H1 (cell line): ENCODE data around the gene FOLR1. TPM values are rescaled to one million over a fixed set of nuclear protein-coding genes. Genes with fewer than 3 reads are reported as not detected.

Experiments used
- CTCF ChIA-PET: fragments of 300-600 bp; sonication (Branson Sonifier 250); formaldehyde crosslinking; loops from one replicate; lab custom pipeline; 2021; ENCODE audit not compliant: partially characterized antibody; lab: Charles Lee
- POLR2A ChIA-PET: fragments of 300-600 bp; sonication (Branson Sonifier 250); formaldehyde crosslinking; loops from one replicate; lab custom pipeline; 2021; ENCODE audit warnings: inconsistent platforms; ENCODE audit not compliant: partially characterized antibody; lab: Charles Lee
- DNase-seq, 2 experiments: peaks; one replicate each; pipeline versions ENCODE4 v3.0.0 to v3.0.0-alpha.2; 2010 to 2022; ENCODE audit warnings: low spot score in 2 of 2, low read depth in 1 of 2, mixed read lengths in 1 of 2
- FAIRE-seq: peaks from 2 replicates; lab custom pipeline; 2011; peaks lifted over from hg19 to GRCh38; lab: Jason Lieb, UNC
- H2AFZ ChIP-seq: 2 replicates; pipeline ENCODE4 v1.8.1; 2012; ENCODE audit warnings: low read length, inconsistent platforms
- H2AK5ac ChIP-seq: 2 replicates; pipeline ENCODE4 v1.6.1; 2013; ENCODE audit warnings: low read depth, low read length
- H2BK120ac ChIP-seq: replicated peaks from 2 replicates; pipeline ENCODE3; 2013; ENCODE audit warnings: low read depth, low read length, inconsistent platforms
- H2BK12ac ChIP-seq: 2 replicates; pipeline ENCODE4 v1.6.1; 2013; ENCODE audit warnings: low read depth, low read length
- H2BK15ac ChIP-seq: 2 replicates; pipeline ENCODE4 v1.6.1; 2013; ENCODE audit warnings: low read length
- H2BK20ac ChIP-seq: 2 replicates; pipeline ENCODE4 v1.6.1; 2013; ENCODE audit warnings: low read length
- H2BK5ac ChIP-seq: 2 replicates; pipeline ENCODE4 v1.6.1; 2013; ENCODE audit warnings: low read depth, low read length
- H3K14ac ChIP-seq: 2 replicates; pipeline ENCODE4 v1.6.1; 2013; ENCODE audit warnings: inconsistent platforms; ENCODE audit not compliant: insufficient read length
- H3K18ac ChIP-seq: 2 replicates; pipeline ENCODE4 v1.6.1; 2013; ENCODE audit warnings: low read length; ENCODE audit errors: extremely low read depth
- H3K23ac ChIP-seq: 2 replicates; pipeline ENCODE4 v1.6.1; 2013; ENCODE audit warnings: inconsistent platforms; ENCODE audit not compliant: insufficient read length
- H3K23me2 ChIP-seq: 2 replicates; pipeline ENCODE4 v1.6.1; 2013; ENCODE audit warnings: low read depth, low read length
- H3K27ac ChIP-seq: 2 replicates; pipeline ENCODE4 v1.6.1; 2011; ENCODE audit warnings: low read depth, low read length, inconsistent platforms
- H3K27me3 ChIP-seq, 4 experiments: replicated peaks in 1 of 4; 1 replicate in 1 of 4; 2 replicates in 3 of 4; pipeline versions ENCODE4 v1.6.1 to v1.8.1; 2011 to 2013; ENCODE audit warnings: low read length in 3 of 4, mild to moderate bottlenecking in 3 of 4, inconsistent platforms in 2 of 4, mixed read lengths in 2 of 4, moderate library complexity in 1 of 4; ENCODE audit not compliant: control insufficient read depth in 3 of 4, insufficient read depth in 3 of 4; ENCODE audit errors: extremely low read depth in 1 of 4
- H3K36me3 ChIP-seq, 4 experiments: 2 replicates each; pipeline versions ENCODE4 v1.6.1 to v1.8.1; 2011 to 2013; ENCODE audit warnings: mild to moderate bottlenecking in 4 of 4, low read length in 3 of 4, moderate library complexity in 2 of 4, control low read depth in 1 of 4, inconsistent platforms in 1 of 4; ENCODE audit not compliant: insufficient read depth in 4 of 4, control insufficient read depth in 2 of 4
- H3K4ac ChIP-seq: replicated peaks from 2 replicates; pipeline ENCODE3; 2013; ENCODE audit warnings: low read length, low read depth, mixed read lengths, inconsistent platforms; ENCODE audit not compliant: insufficient read length
- H3K4me1 ChIP-seq, 4 experiments: replicated peaks in 1 of 4; 1 replicate in 1 of 4; 2 replicates in 3 of 4; pipeline versions ENCODE4 v1.6.1 to v1.8.1; 2011 to 2013; ENCODE audit warnings: low read length in 3 of 4, inconsistent platforms in 2 of 4, mixed read lengths in 1 of 4; ENCODE audit not compliant: insufficient read depth in 4 of 4, control insufficient read depth in 3 of 4
- H3K4me2 ChIP-seq, 2 experiments: 2 replicates each; pipeline versions ENCODE4 v1.6.1 to v1.8.1; 2011 to 2013; ENCODE audit warnings: low read depth in 2 of 2, low read length in 2 of 2, control low read depth in 1 of 2, inconsistent platforms in 1 of 2, mild to moderate bottlenecking in 1 of 2; ENCODE audit not compliant: insufficient read depth in 1 of 2
- H3K4me3 ChIP-seq, 4 experiments: fragments of 200-600, 300-600 bp in 1 of 4; sonication (generic), shearing (Covaris generic), sonication (Bioruptor Twin) in 1 of 4; 2 replicates each; pipeline versions ENCODE4 v1.5.1 to v1.8.1; 2011 to 2016; ENCODE audit warnings: low read length in 4 of 4, low read depth in 3 of 4, control low read depth in 2 of 4, inconsistent platforms in 2 of 4, mild to moderate bottlenecking in 2 of 4, mixed read lengths in 1 of 4, moderate library complexity in 1 of 4; ENCODE audit not compliant: insufficient read depth in 2 of 4; ENCODE audit errors: extremely low read depth in 1 of 4
- H3K56ac ChIP-seq: replicated peaks from 2 replicates; pipeline ENCODE3; 2013; ENCODE audit warnings: low read depth, mild to moderate bottlenecking, mixed read lengths, low read length, inconsistent platforms; ENCODE audit not compliant: insufficient read length
- H3K79me1 ChIP-seq: 2 replicates; pipeline ENCODE4 v1.6.1; 2013; ENCODE audit warnings: low read depth, low read length, control low read depth
- H3K79me2 ChIP-seq, 2 experiments: 2 replicates each; pipeline versions ENCODE4 v1.6.1 to v1.8.1; 2012 to 2013; ENCODE audit warnings: low read length in 2 of 2, mild to moderate bottlenecking in 2 of 2, inconsistent platforms in 1 of 2; ENCODE audit not compliant: insufficient read depth in 2 of 2, control insufficient read depth in 1 of 2
- H3K9ac ChIP-seq, 4 experiments: replicated peaks in 1 of 4; 1 replicate in 1 of 4; 2 replicates in 3 of 4; pipeline versions ENCODE4 v1.6.1 to v1.8.1; 2011 to 2013; ENCODE audit warnings: low read depth in 3 of 4, low read length in 3 of 4, control low read depth in 2 of 4, mild to moderate bottlenecking in 2 of 4, moderate library complexity in 2 of 4, inconsistent platforms in 1 of 4; ENCODE audit errors: extremely low read depth in 1 of 4
- H3K9me3 ChIP-seq, 2 experiments: 2 replicates each; pipeline versions ENCODE4 v1.6.1 to v1.8.1; 2012 to 2013; ENCODE audit warnings: mild to moderate bottlenecking in 2 of 2, moderate library complexity in 2 of 2, control low read depth in 1 of 2, inconsistent platforms in 1 of 2, low read depth in 1 of 2, low read length in 1 of 2, mixed read lengths in 1 of 2; ENCODE audit not compliant: insufficient read depth in 2 of 2
- H4K20me1 ChIP-seq, 2 experiments: replicated peaks in 1 of 2; 2 replicates each; pipeline versions ENCODE3 to v1.8.1; 2011 to 2013; ENCODE audit warnings: inconsistent platforms in 2 of 2, low read length in 2 of 2, mild to moderate bottlenecking in 1 of 2; ENCODE audit not compliant: insufficient read depth in 2 of 2, control insufficient read depth in 1 of 2
- H4K5ac ChIP-seq: 2 replicates; pipeline ENCODE4 v1.6.1; 2013; ENCODE audit warnings: low read length, low read depth, mixed read lengths, inconsistent platforms; ENCODE audit not compliant: insufficient read length
- H4K8ac ChIP-seq: 2 replicates; pipeline ENCODE4 v1.8.0; 2013; ENCODE audit warnings: mild to moderate bottlenecking, moderate library complexity, low read length, inconsistent platforms; ENCODE audit not compliant: insufficient read depth; ENCODE audit errors: extremely low read depth
- H4K91ac ChIP-seq: replicated peaks from 2 replicates; pipeline ENCODE3; 2013; ENCODE audit warnings: low read length, mixed read lengths, inconsistent platforms; ENCODE audit not compliant: insufficient read length
- ATF3 ChIP-seq: IDR thresholded peaks from 2 replicates; pipeline ENCODE4 v1.6.1; 2011; ENCODE audit warnings: low read depth, mild to moderate bottlenecking, low read length; ENCODE audit not compliant: insufficient read depth
- E2F6 ChIP-seq: IDR thresholded peaks from 2 replicates; pipeline ENCODE4 v1.6.1; 2012; ENCODE audit warnings: inconsistent platforms
- EGR1 ChIP-seq: IDR thresholded peaks from 2 replicates; pipeline ENCODE4 v1.6.1; 2011; ENCODE audit warnings: low read depth, low read length, borderline replicate concordance
- EZH2 ChIP-seq: fragments of 200-600 bp; sonication (generic); IDR thresholded peaks from 2 replicates; pipeline ENCODE4 v1.7.1; 2012; ENCODE audit warnings: low read depth, mild to moderate bottlenecking, moderate library complexity, low read length, inconsistent platforms; ENCODE audit not compliant: severe bottlenecking
- JUN ChIP-seq: IDR thresholded peaks from 2 replicates; pipeline ENCODE4 v1.6.1; 2011; ENCODE audit warnings: low read depth, mild to moderate bottlenecking, improper control_type of control experiment, low read length
- KDM5A ChIP-seq: fragments of 200-600 bp; IDR thresholded peaks from 2 replicates; pipeline ENCODE4 v1.7.1; 2012; ENCODE audit warnings: mild to moderate bottlenecking, low read length, inconsistent platforms, mixed read lengths
- MAX ChIP-seq: IDR thresholded peaks from 2 replicates; pipeline ENCODE4 v1.6.1; 2012; ENCODE audit warnings: inconsistent platforms
- RNF2 ChIP-seq: fragments of 200-900, 300-1000 bp; sonication (generic); IDR thresholded peaks from 2 replicates; pipeline ENCODE4 v1.7.1; 2016; ENCODE audit warnings: borderline replicate concordance, low read depth, mild to moderate bottlenecking, antibody characterized with exemption, low read length; ENCODE audit not compliant: poor library complexity, severe bottlenecking; ENCODE audit errors: missing control alignments
- RXRA ChIP-seq: IDR thresholded peaks from 2 replicates; pipeline ENCODE4 v1.6.1; 2011; ENCODE audit warnings: low read depth, mild to moderate bottlenecking, low read length, moderate library complexity; ENCODE audit not compliant: insufficient read depth
- WGBS, 2 experiments: shearing (Covaris generic) in 1 of 2; methylation state at CpG; one replicate each; pipeline versions ENCODE4 v1.1.6 to v1.1.7; 2013 to 2015; ENCODE audit warnings: low lambda C conversion rate in 2 of 2, mixed read lengths in 2 of 2, inconsistent platforms in 1 of 2, low coverage in 1 of 2, missing lambda C conversion rate in 1 of 2; ENCODE audit not compliant: insufficient replicate concordance in 2 of 2, insufficient coverage in 1 of 2, insufficient read length in 1 of 2; ENCODE audit errors: extremely low coverage in 1 of 2, missing lambda C conversion rate in 1 of 2; 5-methylcytosine and 5-hydroxymethylcytosine counted together
- polyA plus RNA-seq, 7 experiments: library from polyadenylated mRNA; depleted of rRNA in 3 of 7; stranded (reverse) in 5 of 7; unstranded in 2 of 7; fragments of >200 nt in 5 of 7; fragments of 200-250 nt in 2 of 7; gene quantifications; 1 replicate in 5 of 7; 2 replicates in 1 of 7; 4 replicates in 1 of 7; pipeline versions ENCODE4 v1.2.1 to v1.2.3, GENCODE V29; 2011 to 2013; ENCODE audit warnings: missing spikeins in 2 of 7, mixed read lengths in 2 of 7
- total RNA-seq: library from RNA; stranded (reverse); fragmentation: NEBNext Ultra II Directional; extraction: Animal tissue kit (Norgen Biotek cat#: 25700); gene quantifications from 2 replicates; pipeline ENCODE4 v1.2.1, GENCODE V29; 2021

FOLR1 gene
- total and polyA plus RNA-seq, 2 of the 8 experiments (the other 6 are each of a cell fraction or from before 2014, with no cell fraction given): 1.3 TPM; not detected in 1

- Histone ChIP-seq H3K4ac (no peak overlapping the region), H3K9me3 (no peaks in the 10 kb centered on the region; a peak in 1 of 4 replicates), H2BK20ac (no peak overlapping the region), H3K23me2 (peaks cover 18% of the 10 kb centered on the region; the same call in 1 of the 2 replicates), H3K36me3 (peaks cover 4 to 21% (median 13%) of the 10 kb centered on the region in 4 experiments; a peak in 6 of 8 replicates), H3K27ac (no peak overlapping the region), H3K56ac (no peak overlapping the region), H3K23ac (no peak overlapping the region), H3K18ac (peak overlapping the region; percentile 19; the same call in 1 of the 2 replicates), H4K5ac (no peak overlapping the region), H3K9ac (peak overlapping the region in 2 of 4 experiments; percentile 18 to 43; a peak in 2 of 7 replicates), H3K27me3 (peaks cover 48 to 65% (median 61%) of the 10 kb centered on the region in 4 experiments), H4K20me1 (peaks cover 8 to 11% of the 10 kb centered on the region in 2 experiments), H2AK5ac (no peak overlapping the region), H2BK15ac (no peak overlapping the region; the same call in 1 of the 2 replicates), H3K4me3 (peak overlapping the region; percentile 27 to 60 (median 42); a peak in 7 of 8 replicates), H2BK12ac (no peak overlapping the region), H2BK120ac (no peak overlapping the region), H3K79me1 (no peaks in the 10 kb centered on the region), H3K79me2 (no peaks in the 10 kb centered on the region), H3K14ac (no peak overlapping the region), H2AFZ (no peak overlapping the region), H4K91ac (no peak overlapping the region), H4K8ac (peak overlapping the region; percentile 54), H3K4me1 (peaks cover 5 to 33% (median 23%) of the 10 kb centered on the region in 4 experiments), H3K4me2 (peak overlapping the region; percentile 87 to 90), H2BK5ac (no peak overlapping the region)
- ChIA-PET POLR2A (interaction anchor here (0.6 to 7.7 kb wide), 6 partner anchors 14 to 232 kb away, joined by 3 to 160 read pairs (median 4); partner anchors contain the start of genes ANAPC15 and INPPL1), CTCF (interaction anchor here (0.9 to 10.0 kb wide), 6 partner anchors 12 to 191 kb away, joined by 4 to 101 read pairs (median 10); partner anchors contain the start of gene CLPB)
- WGBS, 2 experiments: 3% methylated on average over 39 of the region's 69 CpGs; no CpG with 5 or more reads in 1 of the 2 experiments
- FAIRE-seq (no peak), DNase-seq (peak in 1 of 2 experiments; percentile 73)
- TF ChIP-seq RNF2 (peak; percentile 7), E2F6 (peak; percentile 89), MAX (peak; percentile 92), EGR1 (no peak), JUN (no peak), EZH2 (peak; percentile 95), KDM5A (no peak), ATF3 (no peak), RXRA (no peak)
Observed at GRCh38 chr11:72239849-72240460, 48.0 kb downstream of the FOLR1 start.
